ENCODE results near the gene PTF1A. TPM values are rescaled to one million over a fixed set of nuclear protein-coding genes. Genes with fewer than 3 reads are reported as not detected.

PTF1A gene
- total RNA-seq, 1 experiment from 2014 or later = not detected

- TF ChIP-seq NFE2L1 (CRISPR knock-in tag; IDR thresholded peaks at IDR 0.05) (no peak), NFATC4 (CRISPR knock-in tag; IDR thresholded peaks at IDR 0.05) (no peak), E2F5 (CRISPR knock-in tag; IDR thresholded peaks at IDR 0.05) (no peak)
- POLR2A ChIA-PET = no interaction called here
- Mint-ChIP-seq H3K4me1 (peaks cover 16% of the 10 kb centered on the region), H3K27ac (no peak overlapping the region), H3K4me3 (peak overlapping the region; percentile 70), H3K36me3 (no peaks in the 10 kb centered on the region), H3K27me3 (ENCODE audit: low read depth) (peaks cover 97% of the 10 kb centered on the region), H3K9me3 (no peaks in the 10 kb centered on the region)
- ATAC-seq = peak; percentile 16
- CTCF ChIA-PET = interaction anchor here (0.9 to 2.1 kb wide), 8 partner anchors 8 to 172 kb away, joined by 3 to 9 read pairs (median 4); partner anchors contain the start of genes C10orf67 and PTF1A
- peak; percentile 24 for DNase-seq (ENCODE audit: low spot score)
Observed at GRCh38 chr10:23172429-23173213, 19.5 kb upstream of the PTF1A start.

DNA sequence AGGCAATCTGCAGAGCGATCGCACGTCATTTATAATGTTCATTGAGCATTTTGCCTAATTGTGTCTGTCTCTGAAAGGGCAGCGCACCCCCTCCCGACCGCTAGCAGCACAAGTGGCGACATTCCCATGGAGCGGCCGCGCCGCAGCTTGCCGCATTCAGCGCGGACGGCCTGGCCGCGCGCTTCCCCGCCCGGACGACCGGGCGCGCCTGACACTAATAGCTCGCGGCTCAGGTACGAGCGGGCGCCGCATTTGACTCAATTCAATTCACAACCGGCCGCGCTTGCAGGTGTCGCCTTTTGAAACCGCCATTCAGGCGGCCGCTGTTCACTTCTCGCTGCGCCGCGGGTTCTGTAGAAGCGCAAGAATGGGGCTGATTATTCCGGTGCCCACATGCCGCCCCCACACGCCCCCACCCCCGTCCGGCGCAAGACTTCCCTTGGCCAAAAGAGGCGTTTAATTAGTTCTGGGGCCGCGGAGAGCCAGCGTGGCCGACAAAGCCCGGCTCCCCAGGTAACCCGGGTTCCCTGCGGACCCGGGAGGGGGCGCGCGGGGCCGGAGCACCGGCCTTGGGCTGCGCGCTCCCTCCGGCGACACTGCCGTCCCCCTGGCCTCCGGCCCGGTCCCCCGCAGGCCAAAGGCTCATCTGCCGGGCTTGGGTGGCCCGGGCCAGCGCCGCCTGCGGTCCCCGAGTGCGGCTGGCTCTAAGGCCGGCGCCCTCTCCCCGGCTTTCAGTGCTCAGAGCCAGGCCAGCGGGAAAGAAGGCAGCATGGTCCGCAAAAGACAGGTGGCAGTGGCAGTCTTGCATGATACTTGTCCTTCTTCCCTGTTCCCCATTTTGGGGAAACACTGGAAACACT is 18.7 kb upstream of the PTF1A start:
- POLR2A ChIA-PET = no interaction called here
- peak overlapping the region; percentile 70 for H3K4me3 Mint-ChIP-seq
- DNase-seq (ENCODE audit: low spot score) = peak; percentile 70
- 0 out of 2 replicates have a peak, but pooled peaks have one; percentile 22 for TF ChIP-seq ELF4 (CRISPR knock-in tag; IDR thresholded peaks at IDR 0.05; ENCODE audit: low read depth)
- TF ChIP-seq KAT7 (CRISPR knock-in tag; IDR thresholded peaks at IDR 0.05; ENCODE audit: borderline replicate concordance) = no peak
- no peak overlapping the region for H3K27ac Mint-ChIP-seq
- CTCF ChIA-PET = interaction anchor here (0.7 to 2.1 kb wide), 9 partner anchors 9 to 171 kb away, joined by 3 to 9 read pairs (median 4); partner anchors contain the start of genes C10orf67 and PTF1A
- H3K36me3 Mint-ChIP-seq = no peaks in the 10 kb centered on the region
- ATAC-seq = peak; percentile 57
- peaks cover 16% of the 10 kb centered on the region for H3K4me1 Mint-ChIP-seq
- peaks cover 97% of the 10 kb centered on the region for H3K27me3 Mint-ChIP-seq (ENCODE audit: low read depth)
- no peaks in the 10 kb centered on the region for H3K9me3 Mint-ChIP-seq

DNA sequence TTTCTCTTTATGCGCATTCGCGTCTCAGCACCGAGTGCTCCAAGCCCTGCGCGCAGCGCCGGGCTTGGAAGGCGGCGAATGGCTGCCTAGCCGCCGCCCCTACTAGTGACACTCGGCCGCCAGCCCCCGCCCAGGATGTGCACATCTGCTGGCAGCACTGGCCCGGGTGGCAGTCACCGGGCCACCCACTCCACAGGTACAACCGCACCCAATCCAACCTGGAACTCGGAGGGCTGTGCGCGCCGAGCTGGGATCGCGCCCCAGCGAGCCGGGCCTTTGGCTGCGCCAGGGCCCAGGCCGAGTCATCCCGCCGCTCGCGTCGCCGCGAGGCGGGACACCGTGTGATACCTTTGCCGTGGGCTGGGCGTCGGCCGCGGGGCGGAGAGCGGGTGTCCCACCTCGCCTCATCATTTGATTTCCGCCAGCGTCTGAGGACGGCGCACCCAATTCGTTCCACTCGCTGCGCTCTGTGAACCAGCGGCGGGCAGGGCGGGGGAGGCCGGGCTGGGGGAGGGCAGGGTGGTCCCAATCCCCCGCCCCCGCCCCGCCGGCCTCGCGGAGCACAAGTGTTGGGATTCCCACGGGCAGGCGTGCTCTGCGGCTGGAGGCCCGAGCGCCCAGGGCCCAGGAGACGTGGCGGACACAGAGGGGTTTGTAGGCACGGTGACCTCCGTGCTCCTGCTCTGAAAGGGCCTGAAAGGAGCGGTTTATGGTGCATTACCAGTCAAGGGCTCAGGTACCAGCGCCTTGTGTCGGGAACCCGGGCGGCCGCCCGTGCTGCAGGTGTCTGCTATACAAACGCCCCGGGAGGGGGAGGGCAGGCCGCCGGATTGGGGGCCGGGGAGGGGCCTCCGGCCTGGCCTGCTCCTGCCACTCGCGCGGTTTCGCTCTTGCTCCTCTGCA is 17.8 kb upstream of the PTF1A start:
- Mint-ChIP-seq H3K27ac (no peak overlapping the region), H3K27me3 (ENCODE audit: low read depth) (peaks cover 97% of the 10 kb centered on the region), H3K36me3 (no peaks in the 10 kb centered on the region), H3K4me1 (peaks cover 16% of the 10 kb centered on the region), H3K4me3 (peak overlapping the region; percentile 63), H3K9me3 (no peaks in the 10 kb centered on the region)
- POLR2A ChIA-PET = no interaction called here
- ATAC-seq (peak; percentile 23), DNase-seq (ENCODE audit: low spot score) (peak; percentile 41)
- CTCF ChIA-PET = interaction anchor here (1.0 to 1.4 kb wide), 2 partner anchors 10 to 16 kb away, joined by 5 to 6 read pairs; no protein-coding TSS in a partner anchor
- no peak for TF ChIP-seq ERG (CRISPR knock-in tag; IDR thresholded peaks at IDR 0.05)
- no peak for TF ChIP-seq ZNF671 (CRISPR knock-in tag; IDR thresholded peaks at IDR 0.05)
- TF ChIP-seq, protein P1, sequence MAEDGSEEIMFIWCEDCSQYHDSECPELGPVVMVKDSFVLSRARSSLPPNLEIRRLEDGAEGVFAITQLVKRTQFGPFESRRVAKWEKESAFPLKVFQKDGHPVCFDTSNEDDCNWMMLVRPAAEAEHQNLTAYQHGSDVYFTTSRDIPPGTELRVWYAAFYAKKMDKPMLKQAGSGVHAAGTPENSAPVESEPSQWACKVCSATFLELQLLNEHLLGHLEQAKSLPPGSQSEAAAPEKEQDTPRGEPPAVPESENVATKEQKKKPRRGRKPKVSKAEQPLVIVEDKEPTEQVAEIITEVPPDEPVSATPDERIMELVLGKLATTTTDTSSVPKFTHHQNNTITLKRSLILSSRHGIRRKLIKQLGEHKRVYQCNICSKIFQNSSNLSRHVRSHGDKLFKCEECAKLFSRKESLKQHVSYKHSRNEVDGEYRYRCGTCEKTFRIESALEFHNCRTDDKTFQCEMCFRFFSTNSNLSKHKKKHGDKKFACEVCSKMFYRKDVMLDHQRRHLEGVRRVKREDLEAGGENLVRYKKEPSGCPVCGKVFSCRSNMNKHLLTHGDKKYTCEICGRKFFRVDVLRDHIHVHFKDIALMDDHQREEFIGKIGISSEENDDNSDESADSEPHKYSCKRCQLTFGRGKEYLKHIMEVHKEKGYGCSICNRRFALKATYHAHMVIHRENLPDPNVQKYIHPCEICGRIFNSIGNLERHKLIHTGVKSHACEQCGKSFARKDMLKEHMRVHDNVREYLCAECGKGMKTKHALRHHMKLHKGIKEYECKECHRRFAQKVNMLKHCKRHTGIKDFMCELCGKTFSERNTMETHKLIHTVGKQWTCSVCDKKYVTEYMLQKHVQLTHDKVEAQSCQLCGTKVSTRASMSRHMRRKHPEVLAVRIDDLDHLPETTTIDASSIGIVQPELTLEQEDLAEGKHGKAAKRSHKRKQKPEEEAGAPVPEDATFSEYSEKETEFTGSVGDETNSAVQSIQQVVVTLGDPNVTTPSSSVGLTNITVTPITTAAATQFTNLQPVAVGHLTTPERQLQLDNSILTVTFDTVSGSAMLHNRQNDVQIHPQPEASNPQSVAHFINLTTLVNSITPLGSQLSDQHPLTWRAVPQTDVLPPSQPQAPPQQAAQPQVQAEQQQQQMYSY (CRISPR knock-in tag; IDR thresholded peaks at IDR 0.05) = no peak
- TF ChIP-seq, protein P2, sequence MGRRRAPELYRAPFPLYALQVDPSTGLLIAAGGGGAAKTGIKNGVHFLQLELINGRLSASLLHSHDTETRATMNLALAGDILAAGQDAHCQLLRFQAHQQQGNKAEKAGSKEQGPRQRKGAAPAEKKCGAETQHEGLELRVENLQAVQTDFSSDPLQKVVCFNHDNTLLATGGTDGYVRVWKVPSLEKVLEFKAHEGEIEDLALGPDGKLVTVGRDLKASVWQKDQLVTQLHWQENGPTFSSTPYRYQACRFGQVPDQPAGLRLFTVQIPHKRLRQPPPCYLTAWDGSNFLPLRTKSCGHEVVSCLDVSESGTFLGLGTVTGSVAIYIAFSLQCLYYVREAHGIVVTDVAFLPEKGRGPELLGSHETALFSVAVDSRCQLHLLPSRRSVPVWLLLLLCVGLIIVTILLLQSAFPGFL (CRISPR knock-in tag; IDR thresholded peaks at IDR 0.05; ENCODE audit: borderline replicate concordance) = no peak
- TF ChIP-seq GRHL2 (CRISPR knock-in tag; IDR thresholded peaks at IDR 0.05; ENCODE audit: insufficient replicate concordance, severe bottlenecking) = no peak
- no peak for TF ChIP-seq ZNF425 (CRISPR knock-in tag; conservative IDR thresholded peaks at IDR 0.05)
- TF ChIP-seq, protein P3, sequence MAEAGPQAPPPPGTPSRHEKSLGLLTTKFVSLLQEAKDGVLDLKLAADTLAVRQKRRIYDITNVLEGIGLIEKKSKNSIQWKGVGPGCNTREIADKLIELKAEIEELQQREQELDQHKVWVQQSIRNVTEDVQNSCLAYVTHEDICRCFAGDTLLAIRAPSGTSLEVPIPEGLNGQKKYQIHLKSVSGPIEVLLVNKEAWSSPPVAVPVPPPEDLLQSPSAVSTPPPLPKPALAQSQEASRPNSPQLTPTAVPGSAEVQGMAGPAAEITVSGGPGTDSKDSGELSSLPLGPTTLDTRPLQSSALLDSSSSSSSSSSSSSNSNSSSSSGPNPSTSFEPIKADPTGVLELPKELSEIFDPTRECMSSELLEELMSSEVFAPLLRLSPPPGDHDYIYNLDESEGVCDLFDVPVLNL (CRISPR knock-in tag; IDR thresholded peaks at IDR 0.05; ENCODE audit: borderline replicate concordance, low read depth) = no peak
- no peak for TF ChIP-seq FOXJ3 (CRISPR knock-in tag; IDR thresholded peaks at IDR 0.05; ENCODE audit: borderline replicate concordance)

Data from WTC11 (cell line).